ENCODE measurements around the gene TSC2. TPM values are rescaled to one million over a fixed set of nuclear protein-coding genes. Genes with fewer than 3 reads are reported as not detected.

Gene TSC2
- total and polyA plus RNA-seq, 2 donors (not counting 3 experiments of a cell fraction or from before 2014, with no cell fraction given), result 87.9 to 144 TPM

DNA sequence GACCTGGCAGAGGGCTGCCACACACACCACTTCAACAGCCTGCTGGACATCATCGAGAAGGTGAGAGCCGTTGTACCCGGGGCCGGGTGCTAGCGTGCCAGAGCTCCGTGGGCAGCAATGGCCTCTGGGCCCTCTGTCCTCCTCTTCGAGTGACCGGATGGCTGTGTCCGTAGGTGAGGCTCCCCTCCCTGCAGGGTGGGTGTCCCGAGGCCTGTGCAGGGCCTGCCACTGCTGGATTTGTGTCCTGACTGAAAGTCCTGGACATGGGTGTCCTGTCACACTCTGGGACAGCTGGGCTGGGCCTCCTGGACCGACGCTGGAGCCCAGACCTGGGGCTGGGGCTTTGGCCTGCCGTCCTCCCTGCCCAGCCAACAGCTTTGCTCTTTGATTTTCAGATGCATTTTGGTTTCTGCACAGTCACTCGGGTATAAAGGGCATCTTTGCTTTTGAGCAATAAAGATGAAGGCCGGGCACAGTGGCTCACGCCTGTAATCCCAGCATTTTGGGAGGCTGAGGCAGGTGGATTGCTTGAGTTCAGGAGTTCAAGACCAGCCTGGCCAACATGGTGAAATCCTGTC, 16.7 kb downstream of the TSC2 start:
- Histone ChIP-seq H3K9ac (replicated peaks; ENCODE audit: extremely low read depth, insufficient read depth, low read length) (no peak overlapping the region), H3K9me1 (replicated peaks; ENCODE audit: control insufficient read depth, extremely low read depth, insufficient read depth, low read length) (no peaks in the 10 kb centered on the region), H3K4me2 (ENCODE audit: insufficient read depth, low read length) (no peak overlapping the region), H3K79me2 (ENCODE audit: control insufficient read depth, insufficient read depth, low read length) (no peaks in the 10 kb centered on the region), H3K27ac (ENCODE audit: insufficient read depth, low read depth, low read length) (no peak overlapping the region), H2AFZ (ENCODE audit: low read depth, low read length) (no peak overlapping the region), H3K9me3 (replicated peaks; ENCODE audit: control insufficient read depth, insufficient read depth, low read length) (no peaks in the 10 kb centered on the region), H3K4me3 (replicated peaks in 1 of 3; ENCODE audit: insufficient read depth in 1 of 3, low read depth in 1 of 3, low read length in 3 of 3) (no peak overlapping the region), H3K27me3 (ENCODE audit: control insufficient read depth in 2 of 2, insufficient read depth in 2 of 2, low read length in 2 of 2) (no peaks in the 10 kb centered on the region), H3K4me1 (ENCODE audit: control insufficient read depth, extremely low read depth, insufficient read depth, low read length) (no peaks in the 10 kb centered on the region), H4K20me1 (replicated peaks; ENCODE audit: control insufficient read depth, extremely low read depth, insufficient read depth, low read length) (no peaks in the 10 kb centered on the region), H3K36me3 (ENCODE audit: control insufficient read depth in 2 of 2, extremely low read depth in 1 of 2, insufficient read depth in 2 of 2, low read length in 2 of 2) (peaks cover 0 to 49% of the 10 kb centered on the region in 2 experiments)
- CTCF ChIA-PET, result interaction anchor here (0.9 to 1.3 kb wide), 2 partner anchors 9 to 42 kb away, joined by 3 read pairs; no protein-coding TSS in a partner anchor
- BruUV-seq (replicated peaks), result no TSS peak
- dilution Hi-C loops (cut with MboI; ENCODE audit: extremely low pct_ligation_motif_present, low sequenced_read_pairs) (no loop called here), intact Hi-C loops (cut with micrococcal nuclease) (no loop called here)
- TF ChIP-seq MYC (IDR thresholded peaks at IDR 0.05; ENCODE audit: low read depth, low read length) (no peak), EZH2 (IDR thresholded peaks at IDR 0.05; ENCODE audit: borderline replicate concordance, low read depth, low read length, severe bottlenecking) (no peak)
- TF ChIP-seq, protein P1, sequence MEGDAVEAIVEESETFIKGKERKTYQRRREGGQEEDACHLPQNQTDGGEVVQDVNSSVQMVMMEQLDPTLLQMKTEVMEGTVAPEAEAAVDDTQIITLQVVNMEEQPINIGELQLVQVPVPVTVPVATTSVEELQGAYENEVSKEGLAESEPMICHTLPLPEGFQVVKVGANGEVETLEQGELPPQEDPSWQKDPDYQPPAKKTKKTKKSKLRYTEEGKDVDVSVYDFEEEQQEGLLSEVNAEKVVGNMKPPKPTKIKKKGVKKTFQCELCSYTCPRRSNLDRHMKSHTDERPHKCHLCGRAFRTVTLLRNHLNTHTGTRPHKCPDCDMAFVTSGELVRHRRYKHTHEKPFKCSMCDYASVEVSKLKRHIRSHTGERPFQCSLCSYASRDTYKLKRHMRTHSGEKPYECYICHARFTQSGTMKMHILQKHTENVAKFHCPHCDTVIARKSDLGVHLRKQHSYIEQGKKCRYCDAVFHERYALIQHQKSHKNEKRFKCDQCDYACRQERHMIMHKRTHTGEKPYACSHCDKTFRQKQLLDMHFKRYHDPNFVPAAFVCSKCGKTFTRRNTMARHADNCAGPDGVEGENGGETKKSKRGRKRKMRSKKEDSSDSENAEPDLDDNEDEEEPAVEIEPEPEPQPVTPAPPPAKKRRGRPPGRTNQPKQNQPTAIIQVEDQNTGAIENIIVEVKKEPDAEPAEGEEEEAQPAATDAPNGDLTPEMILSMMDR (IDR thresholded peaks at IDR 0.05; ENCODE audit: extremely low read depth in 1 of 2, insufficient read depth in 1 of 2, low read depth in 1 of 2, low read length in 2 of 2), result no peak
- POLR2A ChIA-PET, result no interaction called here
- DNase-seq (ENCODE audit: low read depth, low spot score) (no peak), FAIRE-seq (no peak)

DNA sequence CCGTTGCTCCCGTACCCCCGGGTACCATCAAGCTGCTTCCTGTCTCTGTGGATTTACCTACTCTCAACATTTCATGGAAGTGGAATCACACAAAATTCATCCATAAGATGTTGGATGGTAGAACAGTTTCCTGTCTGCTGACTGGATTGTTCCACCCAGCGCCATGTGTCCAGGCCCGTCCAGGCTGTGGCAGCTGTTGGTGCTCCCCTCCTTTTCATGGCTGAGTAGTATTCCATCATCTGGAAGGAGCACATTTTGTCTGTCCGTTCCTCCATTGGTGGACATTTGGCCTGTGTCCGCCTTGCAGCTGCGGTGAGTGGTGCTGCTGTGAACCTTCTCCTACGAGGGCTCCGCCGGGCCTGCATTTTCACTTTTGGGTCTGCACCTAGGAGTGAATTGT, 18.4 kb downstream of the TSC2 start:
- no peak overlapping the region for H3K9ac ChIP-seq (replicated peaks; ENCODE audit: extremely low read depth, insufficient read depth, low read length)
- no peaks in the 10 kb centered on the region for H3K9me1 ChIP-seq (replicated peaks; ENCODE audit: control insufficient read depth, extremely low read depth, insufficient read depth, low read length)
- POLR2A ChIA-PET, result no interaction called here
- no peak overlapping the region for H3K4me3 ChIP-seq (replicated peaks in 1 of 3; ENCODE audit: insufficient read depth in 1 of 3, low read depth in 1 of 3, low read length in 3 of 3)
- H3K4me2 ChIP-seq (ENCODE audit: insufficient read depth, low read length), result no peak overlapping the region
- peaks cover 0 to 45% of the 10 kb centered on the region in 2 experiments for H3K36me3 ChIP-seq (ENCODE audit: control insufficient read depth in 2 of 2, extremely low read depth in 1 of 2, insufficient read depth in 2 of 2, low read length in 2 of 2)
- H4K20me1 ChIP-seq (replicated peaks; ENCODE audit: control insufficient read depth, extremely low read depth, insufficient read depth, low read length), result no peaks in the 10 kb centered on the region
- H3K79me2 ChIP-seq (ENCODE audit: control insufficient read depth, insufficient read depth, low read length), result no peaks in the 10 kb centered on the region
- DNase-seq (ENCODE audit: low read depth, low spot score), result no peak
- no peaks in the 10 kb centered on the region for H3K27me3 ChIP-seq (ENCODE audit: control insufficient read depth in 2 of 2, insufficient read depth in 2 of 2, low read length in 2 of 2)
- intact Hi-C loops (cut with micrococcal nuclease) (no loop called here), dilution Hi-C loops (cut with MboI; ENCODE audit: extremely low pct_ligation_motif_present, low sequenced_read_pairs) (no loop called here)
- CTCF ChIA-PET, result interaction anchor here (1.4 kb wide), 1 partner anchor 75 kb away, joined by 4 read pairs; no protein-coding TSS in a partner anchor
- H2AFZ ChIP-seq (ENCODE audit: low read depth, low read length), result no peak overlapping the region
- TF ChIP-seq JUN (IDR thresholded peaks at IDR 0.05; ENCODE audit: borderline replicate concordance, insufficient read depth, insufficient read length, low read depth) (no peak), GATA2 (IDR thresholded peaks at IDR 0.05; ENCODE audit: insufficient read depth, insufficient read length, low read depth, low read length) (no peak), EZH2 (IDR thresholded peaks at IDR 0.05; ENCODE audit: borderline replicate concordance, low read depth, low read length, severe bottlenecking) (no peak), MYC (IDR thresholded peaks at IDR 0.05; ENCODE audit: low read depth, low read length) (no peak), POLR2A (IDR thresholded peaks at IDR 0.05; ENCODE audit: low read depth, low read length) (no peak)
- TF ChIP-seq, protein P2, sequence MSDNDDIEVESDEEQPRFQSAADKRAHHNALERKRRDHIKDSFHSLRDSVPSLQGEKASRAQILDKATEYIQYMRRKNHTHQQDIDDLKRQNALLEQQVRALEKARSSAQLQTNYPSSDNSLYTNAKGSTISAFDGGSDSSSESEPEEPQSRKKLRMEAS (IDR thresholded peaks at IDR 0.05; ENCODE audit: insufficient read depth, insufficient read length), result no peak
- FAIRE-seq, result no peak
- no TSS peak for BruUV-seq (replicated peaks)
- H3K27ac ChIP-seq (ENCODE audit: insufficient read depth, low read depth, low read length), result no peak overlapping the region
- H3K4me1 ChIP-seq (ENCODE audit: control insufficient read depth, extremely low read depth, insufficient read depth, low read length), result no peaks in the 10 kb centered on the region
- no peaks in the 10 kb centered on the region for H3K9me3 ChIP-seq (replicated peaks; ENCODE audit: control insufficient read depth, insufficient read depth, low read length)

Measured in endothelial cell of umbilical vein (primary cell).